Measurements from ENCODE around the gene SREK1IP1. TPM values are rescaled to one million over a fixed set of nuclear protein-coding genes. Genes with fewer than 3 reads are reported as not detected.

Gene SREK1IP1
- total RNA-seq, result 6.8 and 10.1 TPM in 2 replicates

DNA sequence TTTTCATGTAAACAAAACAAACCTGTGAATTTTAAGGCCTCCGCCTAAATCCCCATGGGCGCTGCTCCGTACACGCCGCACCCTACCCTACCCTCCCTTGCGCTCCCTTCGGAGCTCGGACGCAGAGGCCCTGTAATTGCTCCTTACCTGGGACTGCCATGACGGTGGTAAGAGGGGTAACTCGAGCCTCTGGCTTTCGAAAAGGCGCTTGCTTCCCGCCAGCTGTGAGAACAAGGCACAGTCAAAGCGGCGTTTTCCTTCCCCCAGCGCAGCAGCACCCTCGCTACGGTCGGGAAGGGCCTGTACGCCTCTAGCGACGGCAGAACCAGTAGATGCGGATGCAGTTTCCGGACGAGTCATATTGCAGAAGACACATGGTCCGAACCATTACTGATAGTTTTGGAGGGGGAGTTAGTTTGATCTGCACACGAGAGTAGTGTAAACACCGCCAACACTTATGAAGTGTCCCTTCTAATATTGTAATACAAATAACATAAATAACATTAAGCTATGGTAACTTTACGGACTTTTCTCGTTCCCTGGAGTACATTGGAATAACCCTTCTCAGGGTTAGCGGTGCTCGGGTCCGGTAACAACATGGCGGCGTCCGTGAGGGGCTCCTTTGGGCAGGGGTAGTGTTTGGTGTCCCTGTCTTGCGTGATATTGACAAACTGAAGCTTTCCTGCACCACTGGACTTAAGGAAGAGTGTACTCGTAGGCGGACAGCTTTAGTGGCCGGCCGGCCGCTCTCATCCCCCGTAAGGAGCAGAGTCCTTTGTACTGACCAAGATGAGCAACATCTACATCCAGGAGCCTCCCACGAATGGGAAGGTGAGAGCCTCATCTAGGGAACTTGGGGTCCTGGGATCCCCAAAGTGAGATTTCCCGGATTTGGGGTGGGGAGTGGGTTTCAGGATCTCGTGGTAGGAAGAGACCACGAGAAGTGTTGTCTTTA lies at the start of gene SREK1IP1, which contains the start of gene CWC27:
Gene SREK1IP1 (minus strand): TSS at position 334 of the 955 bp plus-strand sequence. CDS start 174 bp downstream, at position 160.
Gene CWC27 (plus strand): TSS at position 573 of the 955 bp plus-strand sequence. CDS start 217 bp downstream, at position 790.

DNA sequence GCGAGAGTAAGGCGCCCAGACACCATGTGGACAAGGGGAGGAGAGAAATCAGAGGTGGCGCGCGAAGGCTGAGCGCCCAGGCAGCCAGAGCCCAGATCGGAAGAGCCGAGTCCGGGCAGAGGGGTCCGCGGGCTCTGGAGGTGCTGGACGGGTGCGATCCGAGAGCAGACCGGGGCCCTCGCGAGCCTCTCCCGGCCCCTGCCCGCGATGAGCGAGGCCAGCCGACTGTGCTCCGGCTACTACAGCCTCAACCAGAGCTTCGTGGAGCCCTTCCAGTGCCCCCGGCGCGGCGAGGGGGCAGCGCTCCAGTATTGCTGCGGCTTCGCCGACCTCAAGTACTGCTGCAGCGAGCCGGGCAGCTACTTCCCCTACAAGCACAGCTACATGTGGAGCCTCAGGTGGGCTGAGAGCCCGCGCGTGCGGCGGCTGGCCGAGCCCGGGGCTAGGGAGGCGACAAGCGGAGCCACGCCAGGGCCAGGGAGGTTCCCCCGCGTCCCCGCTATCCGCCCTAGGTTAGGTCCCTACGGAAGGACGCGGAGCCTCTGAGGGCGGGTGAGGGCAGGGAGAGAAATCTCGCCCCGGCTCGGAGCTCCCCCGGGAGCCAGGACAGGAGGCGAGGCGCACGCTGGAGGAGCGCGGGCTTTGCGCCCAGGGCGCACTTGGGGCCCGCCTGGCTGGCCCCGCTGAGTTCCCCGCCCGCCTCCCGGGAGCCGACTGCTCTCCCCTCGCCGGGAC lies 77.9 kb downstream of the SREK1IP1 start, which contains the start of gene SHISAL2B:
Gene SHISAL2B (plus strand): TSS at position 87 of the 735 bp plus-strand sequence. CDS start 121 bp downstream, at position 208.

Other genes starting within 250 kb of the SREK1IP1 start
- gene SHISAL2B, start 78.2 kb downstream of the SREK1IP1 start, total RNA-seq, result not detected in 2 replicates
- 9.6 and 18.9 TPM in 2 replicates for gene CWC27, start 239 bp upstream of the SREK1IP1 start, total RNA-seq

All from hair follicular keratinocyte (primary cell).